Endothelial cell of umbilical vein (primary cell): ENCODE data around the gene DUSP3. TPM values are rescaled to one million over a fixed set of nuclear protein-coding genes. Genes with fewer than 3 reads are reported as not detected.

Experiments used
- BruUV-seq: library from RNA; stranded (reverse); fragments of 400-500 nt; replicated peaks from 2 replicates; lab custom pipeline; 2021; lab: Mats Ljungman, UMichigan
- CTCF ChIA-PET: fragments of 300-600, 350-600 bp; sonication (Branson Sonifier 250); formaldehyde crosslinking; loops from one replicate; lab custom pipeline; 2021; ENCODE audit warnings: antibody characterized with exemption, inconsistent platforms; lab: Charles Lee
- POLR2A ChIA-PET: fragments of 300-600, 350-600 bp; sonication (Branson Sonifier 250); formaldehyde crosslinking; loops from one replicate; lab custom pipeline; 2021; ENCODE audit warnings: antibody characterized with exemption, inconsistent platforms; lab: Charles Lee
- DNase-seq: peaks from one replicate; pipeline ENCODE4 v3.0.0-alpha.2; 2011; ENCODE audit warnings: low read depth, low spot score
- FAIRE-seq: peaks from 2 replicates; lab custom pipeline; 2011; peaks lifted over from hg19 to GRCh38; lab: Jason Lieb, UNC
- H2AFZ ChIP-seq: 2 replicates; pipeline ENCODE4 v1.6.0; 2012; ENCODE audit warnings: low read depth, low read length, control low read depth, inconsistent platforms
- H3K27ac ChIP-seq: 2 replicates; pipeline ENCODE4 v1.5.1; 2011; ENCODE audit warnings: low read depth, mild to moderate bottlenecking, control low read depth, low read length, moderate library complexity; ENCODE audit not compliant: insufficient read depth
- H3K27me3 ChIP-seq, 2 experiments: 2 replicates each; pipeline versions ENCODE4 v1.6.0 to v1.6.1; 2011; ENCODE audit warnings: low read length in 2 of 2, mixed read lengths in 1 of 2; ENCODE audit not compliant: control insufficient read depth in 2 of 2, insufficient read depth in 2 of 2
- H3K36me3 ChIP-seq, 2 experiments: 2 replicates in 1 of 2; 3 replicates in 1 of 2; pipeline ENCODE4 v1.5.1; 2011; ENCODE audit warnings: low read length in 2 of 2, mild to moderate bottlenecking in 1 of 2, moderate library complexity in 1 of 2; ENCODE audit not compliant: control insufficient read depth in 2 of 2, insufficient read depth in 2 of 2; ENCODE audit errors: extremely low read depth in 1 of 2
- H3K4me1 ChIP-seq: 3 replicates; pipeline ENCODE4 v1.5.1; 2011; ENCODE audit warnings: mild to moderate bottlenecking, low read length; ENCODE audit not compliant: control insufficient read depth, insufficient read depth; ENCODE audit errors: extremely low read depth
- H3K4me2 ChIP-seq: 2 replicates; pipeline ENCODE4 v1.6.1; 2011; ENCODE audit warnings: low read length, control low read depth, mixed read lengths; ENCODE audit not compliant: insufficient read depth
- H3K4me3 ChIP-seq, 3 experiments: fragments of 200-600 bp in 1 of 3; sonication (generic), shearing (Covaris generic) in 1 of 3; replicated peaks in 1 of 3; 2 replicates each; pipeline ENCODE4 v1.5.1; 2011 to 2016; ENCODE audit warnings: control low read depth in 3 of 3, low read length in 3 of 3, mild to moderate bottlenecking in 2 of 3, inconsistent platforms in 1 of 3, low read depth in 1 of 3, moderate library complexity in 1 of 3; ENCODE audit not compliant: insufficient read depth in 1 of 3
- H3K79me2 ChIP-seq: 2 replicates; pipeline ENCODE4 v1.6.0; 2012; ENCODE audit warnings: low read length, inconsistent platforms; ENCODE audit not compliant: control insufficient read depth, insufficient read depth
- H3K9ac ChIP-seq: replicated peaks from 2 replicates; pipeline ENCODE3; 2011; ENCODE audit warnings: low read length, control low read depth; ENCODE audit not compliant: insufficient read depth; ENCODE audit errors: extremely low read depth
- H3K9me1 ChIP-seq: replicated peaks from 3 replicates; pipeline ENCODE4 v1.6.0; 2011; ENCODE audit warnings: mild to moderate bottlenecking, low read length; ENCODE audit not compliant: control insufficient read depth, insufficient read depth; ENCODE audit errors: extremely low read depth
- H3K9me3 ChIP-seq: replicated peaks from 2 replicates; pipeline ENCODE4 v1.5.1; 2012; ENCODE audit warnings: low read length, inconsistent platforms; ENCODE audit not compliant: control insufficient read depth, insufficient read depth
- H4K20me1 ChIP-seq: replicated peaks from 2 replicates; pipeline ENCODE3; 2011; ENCODE audit warnings: mild to moderate bottlenecking, low read length; ENCODE audit not compliant: control insufficient read depth, insufficient read depth; ENCODE audit errors: extremely low read depth
- CTCF ChIP-seq, 2 donors: IDR thresholded peaks; 1 replicate in 1 of 2; 2 replicates in 1 of 2; pipeline ENCODE4 v1.5.1; 2011; ENCODE audit warnings: low read length in 2 of 2, mild to moderate bottlenecking in 2 of 2, moderate library complexity in 2 of 2, control low read depth in 1 of 2, inconsistent platforms in 1 of 2, low read depth in 1 of 2; ENCODE audit not compliant: insufficient read depth in 1 of 2; ENCODE audit errors: extremely low read depth in 1 of 2
- GATA2 ChIP-seq: IDR thresholded peaks from 2 replicates; pipeline ENCODE4 v1.7.0; 2011; ENCODE audit warnings: low read depth, mild to moderate bottlenecking, moderate library complexity, mixed read lengths, low read length; ENCODE audit not compliant: insufficient read length, insufficient read depth
- JUN ChIP-seq: IDR thresholded peaks from 2 replicates; pipeline ENCODE4 v1.6.1; 2011; ENCODE audit warnings: borderline replicate concordance, low read depth; ENCODE audit not compliant: insufficient read length, insufficient read depth
- MYC ChIP-seq: IDR thresholded peaks from one replicate; pipeline ENCODE4 v1.6.1; 2011; ENCODE audit warnings: mild to moderate bottlenecking, low read depth, low read length
- POLR2A ChIP-seq: IDR thresholded peaks from 2 replicates; pipeline ENCODE4 v1.6.1; 2012; ENCODE audit warnings: low read depth, mild to moderate bottlenecking, control low read depth, low read length
- POLR2AphosphoS5 ChIP-seq: IDR thresholded peaks from 2 replicates; pipeline ENCODE4 v1.6.1; 2012; ENCODE audit warnings: low read depth, mild to moderate bottlenecking, control low read depth, low read length, moderate library complexity; ENCODE audit not compliant: insufficient read depth
- dilution Hi-C: fragments of 300-500 bp; cut with MboI; formaldehyde crosslinking; loops from one replicate; pipeline ENCODE4 v1.15.0; 2019; ENCODE audit warnings: low sequenced_read_pairs; ENCODE audit not compliant: extremely low pct_ligation_motif_present
- intact Hi-C: fragments of 100-400 bp; cut with micrococcal nuclease; formaldehyde crosslinking; loops from one replicate; pipeline ENCODE4 v1.10.0; 2022
- polyA plus RNA-seq, 4 experiments: library from polyadenylated mRNA; depleted of rRNA in 3 of 4; stranded (reverse) in 3 of 4; unstranded in 1 of 4; fragments of >200 nt; gene quantifications; 2 replicates each; pipeline versions ENCODE4 v1.2.1 to v1.2.3, GENCODE V29; 2011 to 2012; ENCODE audit warnings: missing spikeins in 1 of 4
- total RNA-seq: library from RNA; stranded (reverse); gene quantifications from 2 replicates; pipeline ENCODE4 v1.2.3, GENCODE V29; 2021
- TF ChIP-seq, protein P1 (sequence below): IDR thresholded peaks from 2 replicates; pipeline ENCODE4 v1.6.1; 2011; ENCODE audit not compliant: insufficient read depth, insufficient read length

Gene DUSP3
- total and polyA plus RNA-seq, 2 donors (not counting 3 experiments of a cell fraction or from before 2014, with no cell fraction given) = 46.8 to 57.7 TPM

- ChIA-PET CTCF (interaction anchor here (1.1 to 4.0 kb wide), 3 partner anchors 22 to 29 kb away, joined by 3 to 21 read pairs (median 4); partner anchors contain the start of gene CD300LG), POLR2A (no interaction called here)
- peaks cover 0 to 6% of the 10 kb centered on the region in 2 experiments for H3K36me3 ChIP-seq
- H4K20me1 ChIP-seq = no peaks in the 10 kb centered on the region
- H3K79me2 ChIP-seq = no peaks in the 10 kb centered on the region
- H3K4me2 ChIP-seq = no peak overlapping the region
- H3K9me1 ChIP-seq = no peaks in the 10 kb centered on the region
- no peak overlapping the region for H3K4me3 ChIP-seq
- intact Hi-C loops = no loop called here
- no peak overlapping the region for H2AFZ ChIP-seq
- DNase-seq = no peak
- H3K27ac ChIP-seq = no peak overlapping the region
- no peak overlapping the region for H3K9ac ChIP-seq
- TF ChIP-seq POLR2AphosphoS5 (no peak), POLR2A (no peak), CTCF (IDR thresholded peaks at IDR 0.05; ENCODE audit: extremely low read depth in 1 of 2, insufficient read depth in 1 of 2, low read depth in 1 of 2, low read length in 2 of 2) (no peak), JUN (no peak), MYC (no peak), GATA2 (no peak)
- TF ChIP-seq, protein P1, sequence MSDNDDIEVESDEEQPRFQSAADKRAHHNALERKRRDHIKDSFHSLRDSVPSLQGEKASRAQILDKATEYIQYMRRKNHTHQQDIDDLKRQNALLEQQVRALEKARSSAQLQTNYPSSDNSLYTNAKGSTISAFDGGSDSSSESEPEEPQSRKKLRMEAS = no peak
- H3K4me1 ChIP-seq = peaks cover 13% of the 10 kb centered on the region
- no peaks in the 10 kb centered on the region for H3K9me3 ChIP-seq
- no peaks in the 10 kb centered on the region for H3K27me3 ChIP-seq
- dilution Hi-C loops = no loop called here
- FAIRE-seq = no peak
- BruUV-seq = no TSS peak
Measured at GRCh38 chr17:43818966-43819365, 40.2 kb upstream of the DUSP3 start.
